CD4-positive, alpha-beta T cell treated with Interleukin-6 at 100 ng/mL for 8 hours (primary cell): ENCODE results near the gene EFCAB9.
A peak's percentile ranks its signal among the peaks of the same experiment; 100 is the strongest.

Source experiments
- DNase-seq: peaks from one replicate; pipeline ENCODE4 v3.0.0-alpha.2; 2020; ENCODE audit warnings: mixed read lengths, low spot score

EFCAB9 gene

DNA sequence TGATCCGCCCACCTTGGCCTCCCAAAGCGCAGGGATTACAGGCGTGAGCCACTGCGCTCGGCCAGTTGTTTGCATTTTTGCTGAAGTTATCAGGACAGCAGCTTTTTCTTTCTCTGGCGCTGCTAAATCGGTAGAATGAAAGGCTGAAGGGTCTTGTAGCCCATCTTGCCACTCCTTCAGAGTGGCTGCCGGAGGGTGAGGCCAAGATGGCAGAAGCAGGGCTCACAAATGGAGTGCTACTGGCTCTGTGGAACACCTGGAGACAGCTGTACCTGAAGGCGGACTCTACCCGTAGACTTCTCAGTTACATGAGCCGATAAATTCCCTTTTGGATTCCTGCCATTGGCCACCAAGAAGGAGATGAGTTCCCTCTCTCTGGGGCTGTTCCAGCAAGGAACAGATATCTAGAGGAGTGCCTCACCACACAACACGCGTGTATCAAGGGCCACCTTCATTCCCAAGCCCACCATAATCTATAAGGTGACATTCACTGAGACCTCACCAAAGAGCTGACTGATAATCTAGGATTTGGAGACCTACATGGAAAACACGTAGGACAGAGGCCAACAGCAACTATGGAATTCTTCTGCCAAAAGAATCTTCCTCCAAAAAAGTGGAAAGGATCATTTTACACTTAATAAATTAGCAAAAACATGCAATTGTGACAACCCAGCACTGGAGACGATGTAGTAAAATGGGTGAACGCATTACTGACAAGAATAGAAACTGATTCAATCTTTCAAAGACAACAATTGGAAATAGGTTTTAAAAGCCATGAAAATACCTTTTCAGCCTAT, 27.7 kb upstream of the EFCAB9 start:
- DNase-seq: no peak

DNA sequence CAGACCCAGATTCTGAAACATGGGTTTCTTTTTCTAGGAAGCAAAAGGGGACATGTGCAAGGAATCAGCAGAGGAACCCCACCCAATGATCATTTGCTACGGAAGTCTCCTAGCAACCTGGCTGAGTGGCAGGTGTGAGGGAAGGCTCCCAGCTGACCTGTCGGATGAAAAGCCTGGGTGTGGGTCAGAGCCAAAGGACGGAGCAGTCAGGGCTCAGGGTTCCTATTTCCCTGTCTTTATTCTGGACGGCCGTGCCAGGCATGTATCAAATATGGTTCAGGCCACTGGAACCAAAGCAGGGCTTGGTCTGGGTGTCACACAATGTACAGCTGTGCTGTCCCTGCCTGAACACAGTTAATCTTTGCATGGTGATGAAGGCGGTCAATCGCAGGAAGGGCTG, 26.1 kb upstream of the EFCAB9 start:
- no peak for DNase-seq

DNA sequence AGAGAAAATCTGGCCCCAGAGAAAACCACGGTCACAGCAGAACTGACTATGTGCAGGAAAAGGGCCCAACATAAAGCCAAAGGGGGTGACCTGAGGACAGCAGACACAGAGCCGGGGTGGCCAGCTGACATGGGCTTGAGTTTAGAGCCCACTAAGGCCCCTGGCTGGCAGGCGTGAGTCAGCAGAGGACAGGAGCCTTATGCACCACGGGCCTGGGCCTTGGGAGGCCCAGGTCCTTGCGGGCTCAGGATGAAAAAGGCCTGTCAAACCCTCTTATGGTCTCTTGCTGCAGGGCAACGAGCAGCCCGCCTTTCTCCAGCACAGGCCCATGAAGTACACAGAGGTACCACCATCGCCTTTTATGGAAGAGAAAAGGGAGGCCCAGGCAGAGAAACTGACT, 25.7 kb upstream of the EFCAB9 start:
- DNase-seq: no peak

DNA sequence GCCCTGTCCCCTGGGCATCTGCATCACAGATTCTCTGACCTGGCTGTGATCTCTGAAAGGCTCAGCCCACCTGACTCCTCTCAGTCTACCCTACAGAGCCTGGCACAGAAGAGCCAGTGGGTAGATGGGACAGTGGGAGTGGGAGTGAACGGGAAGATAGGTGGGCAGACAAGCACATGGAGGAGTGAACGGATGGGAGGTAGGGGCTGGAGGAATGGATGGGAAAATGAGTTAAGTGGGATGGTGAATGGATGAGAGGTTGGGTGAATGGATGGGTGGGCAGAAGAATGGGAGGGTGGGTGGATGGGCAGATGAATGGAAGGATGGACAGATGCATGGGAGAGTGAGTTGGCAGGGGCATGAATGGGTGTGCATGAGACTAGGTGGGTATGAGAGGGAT, 24.8 kb upstream of the EFCAB9 start:
- no peak for DNase-seq

DNA sequence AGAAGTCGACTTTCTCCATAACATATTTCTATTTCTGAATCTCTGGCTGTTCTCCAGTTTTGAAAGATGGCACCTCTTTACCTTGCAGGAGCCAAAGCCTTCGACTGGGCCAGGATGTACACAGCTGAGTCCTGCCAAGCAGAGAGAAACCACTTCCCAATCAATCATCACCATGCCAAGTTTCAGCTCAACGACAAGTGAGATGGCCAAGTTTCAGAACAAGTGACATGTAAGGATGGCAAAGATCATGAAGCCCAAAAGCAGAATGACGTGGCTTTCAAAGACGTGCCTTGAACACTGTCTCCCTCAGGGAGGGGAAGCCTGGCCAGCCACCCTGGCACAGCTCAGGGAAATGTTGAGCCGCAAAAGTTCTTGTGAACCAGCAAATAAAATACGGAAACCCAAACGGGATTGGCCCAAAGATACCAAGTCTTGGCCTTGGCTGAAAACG, 23.7 kb upstream of the EFCAB9 start:
- DNase-seq: no peak

GRCh38 chr5:172171118-172171517, 22.9 kb upstream of the EFCAB9 start:
- no peak for DNase-seq

GRCh38 chr5:172172912-172173563, 20.9 kb upstream of the EFCAB9 start:
- DNase-seq: no peak

DNA sequence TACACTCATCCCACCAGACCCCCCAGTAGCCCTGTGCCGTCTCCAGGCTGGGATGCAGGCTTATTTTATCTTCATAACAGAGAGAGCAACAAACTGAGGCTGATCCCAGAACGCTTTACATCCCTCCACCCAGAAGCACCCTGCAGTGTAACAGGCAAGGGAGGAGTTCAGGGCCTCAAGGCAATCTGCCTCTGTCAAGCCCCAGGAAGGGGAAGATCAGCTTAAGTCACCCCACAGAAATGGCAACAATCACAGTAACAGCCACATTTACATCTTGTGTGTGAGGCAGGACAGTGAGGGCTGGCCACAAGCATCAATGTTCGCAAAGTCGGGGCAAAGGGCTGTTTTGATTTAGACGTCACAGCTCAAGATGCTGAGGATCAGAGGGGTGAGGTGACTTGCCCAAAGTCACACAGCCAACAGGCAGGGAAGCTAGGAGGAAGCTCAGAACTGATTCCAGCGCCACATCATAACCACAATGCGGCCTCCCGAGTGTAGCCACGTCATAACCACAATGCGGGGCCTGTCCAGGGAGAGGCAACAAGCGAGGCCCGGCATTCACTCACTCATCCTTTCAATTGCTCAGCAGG, 20.3 kb upstream of the EFCAB9 start:
- peak; percentile 55 for DNase-seq

DNA sequence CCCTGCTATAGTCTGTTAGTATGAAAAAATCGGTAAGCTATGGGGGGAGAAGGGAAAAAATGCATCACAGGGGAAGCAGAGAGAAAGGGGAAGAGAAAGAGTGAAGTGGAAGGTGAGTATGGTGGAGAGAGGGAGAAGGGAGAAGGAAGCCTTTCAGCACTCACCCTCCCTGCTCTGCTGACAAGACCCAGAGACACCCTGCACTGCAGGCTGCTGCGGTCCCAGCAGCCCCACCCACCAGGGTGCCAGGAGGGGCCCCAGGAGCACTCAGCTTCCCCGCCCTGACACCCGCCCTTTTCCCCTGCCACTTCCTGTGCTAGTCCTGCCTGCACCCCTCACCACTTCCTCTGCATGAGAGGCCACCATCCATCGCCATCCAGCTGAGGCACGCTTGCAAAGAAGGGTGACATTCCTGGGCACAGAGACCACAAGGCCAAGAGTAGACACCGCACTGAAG, 18.7 kb upstream of the EFCAB9 start:
- peak; percentile 95 for DNase-seq

GRCh38 chr5:172177176-172177575, 16.8 kb upstream of the EFCAB9 start:
- no peak for DNase-seq

DNA sequence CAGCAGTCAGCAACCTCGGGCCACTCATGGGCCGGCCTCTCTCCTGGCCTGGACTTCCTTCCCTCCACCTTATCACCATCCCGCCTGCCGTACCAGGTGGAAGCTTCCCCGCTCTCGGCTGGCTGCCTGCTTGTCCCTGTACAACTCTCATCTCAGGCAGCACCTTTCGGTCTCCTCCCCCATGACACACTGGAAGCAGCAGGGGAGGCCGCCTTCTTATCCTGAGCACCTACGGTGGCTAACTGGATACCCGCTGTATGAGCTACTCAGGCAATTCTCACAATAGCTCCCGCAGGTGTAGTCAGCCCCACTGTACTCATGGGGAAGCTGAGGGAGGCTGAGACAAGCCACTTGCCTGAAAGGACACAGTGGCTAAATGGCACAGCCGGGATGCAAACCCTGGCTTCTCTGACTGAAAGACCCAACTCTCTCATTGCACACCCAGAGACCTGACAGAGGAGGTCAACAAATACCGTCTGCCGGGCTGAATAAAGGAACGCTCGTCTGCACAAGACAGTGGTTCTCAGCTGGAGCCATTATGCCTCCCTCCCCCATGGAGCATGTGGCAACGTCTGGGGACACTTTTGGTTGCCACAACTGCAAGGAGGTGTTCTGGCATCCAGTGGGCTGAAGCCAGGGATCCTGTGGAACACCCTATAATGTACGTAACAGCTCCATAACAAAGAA, 15.5 kb upstream of the EFCAB9 start:
- peak; percentile 37 for DNase-seq

DNA sequence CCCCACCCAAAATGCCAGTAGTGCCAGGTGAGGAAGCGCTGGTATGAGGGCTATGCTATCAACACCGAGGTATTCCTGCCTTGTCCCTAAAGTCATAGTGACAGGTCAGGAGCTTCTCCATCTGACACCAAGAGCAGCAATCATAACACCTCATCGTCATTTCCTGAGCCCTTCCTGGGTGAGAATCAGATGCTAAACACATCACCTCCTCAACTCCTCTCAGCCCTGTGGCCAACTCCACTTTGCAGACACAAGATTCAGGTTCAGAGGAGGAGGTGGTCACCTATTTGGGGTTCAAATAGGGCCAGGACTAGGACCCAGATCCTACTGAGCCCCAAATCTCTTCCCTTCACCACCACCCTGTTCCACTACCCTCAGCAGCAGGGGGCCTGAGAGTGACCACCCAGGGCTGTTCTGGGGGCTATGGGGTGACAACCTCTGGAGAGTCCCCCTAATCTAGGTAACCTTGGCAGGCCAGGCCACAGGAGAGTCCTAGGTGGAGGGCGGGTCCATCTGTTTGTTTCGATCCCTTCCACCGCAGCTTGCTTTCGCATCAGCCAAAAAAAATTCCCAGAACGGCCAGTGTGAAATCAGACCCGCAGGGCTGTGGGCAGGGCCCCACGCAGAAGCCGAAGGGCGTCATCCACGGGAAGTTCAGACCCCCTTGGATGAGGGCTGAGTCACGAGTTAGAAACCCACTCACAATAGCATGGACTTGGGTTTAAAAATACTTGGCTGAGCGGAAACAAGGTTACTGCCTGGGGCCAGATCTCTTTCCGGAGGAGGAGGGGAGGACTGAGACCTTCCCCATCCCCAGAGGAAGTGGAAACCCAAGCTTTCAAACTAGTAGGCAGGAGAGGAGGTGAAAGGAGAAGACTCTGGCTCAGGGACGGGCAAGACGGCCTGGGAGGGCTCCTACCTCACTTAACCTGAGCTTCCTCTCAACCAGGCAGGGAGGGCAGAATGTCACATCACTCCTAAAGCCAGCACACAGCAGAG, 14.7 kb upstream of the EFCAB9 start:
- peak; percentile 68 for DNase-seq

- DNase-seq: peak; percentile 52
Observed at GRCh38 chr5:172180936-172181335, 13.0 kb upstream of the EFCAB9 start.

DNA sequence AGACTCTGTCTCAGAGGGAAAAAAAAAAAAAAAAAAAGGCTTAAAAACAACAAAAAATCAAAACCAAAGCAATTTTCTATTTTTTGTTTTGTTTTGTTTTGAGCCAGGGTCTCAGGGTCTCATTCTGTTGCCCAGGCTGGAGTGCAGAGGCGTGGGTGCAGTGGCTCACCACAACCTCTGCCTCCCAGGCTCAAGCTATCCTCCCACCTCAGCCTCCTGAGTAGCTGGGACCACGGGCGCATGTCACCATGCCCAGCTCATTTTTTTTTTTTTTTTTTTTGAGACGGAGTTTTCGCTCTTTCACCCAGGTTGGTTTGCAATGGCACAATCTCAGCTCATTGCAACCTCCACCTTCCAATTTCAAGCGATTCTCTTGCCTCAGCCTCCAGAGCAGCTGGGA, 11.7 kb upstream of the EFCAB9 start:
- DNase-seq: no peak

- no peak for DNase-seq
Observed at GRCh38 chr5:172183881-172184280, 10.1 kb upstream of the EFCAB9 start.

DNA sequence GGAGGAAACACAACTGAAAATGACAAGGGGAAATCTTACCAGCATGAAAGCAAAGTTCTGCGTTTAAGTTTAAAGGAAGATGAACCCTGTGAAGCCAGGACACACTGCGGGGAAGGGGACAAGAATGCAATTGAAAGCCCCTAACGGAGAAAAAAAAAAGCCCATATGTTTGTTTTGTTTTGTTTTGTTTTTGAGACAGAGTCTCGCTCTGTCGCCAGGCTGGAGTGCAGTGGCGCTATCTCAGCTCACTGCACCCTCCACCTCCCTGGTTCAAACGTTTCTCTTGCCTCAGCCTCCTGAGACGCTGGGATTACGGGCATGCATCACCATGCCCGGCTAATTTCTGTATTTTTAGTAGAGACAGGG, 8.9 kb upstream of the EFCAB9 start:
- DNase-seq: no peak

- no peak for DNase-seq
Observed at GRCh38 chr5:172186114-172186695, 7.8 kb upstream of the EFCAB9 start.

DNA sequence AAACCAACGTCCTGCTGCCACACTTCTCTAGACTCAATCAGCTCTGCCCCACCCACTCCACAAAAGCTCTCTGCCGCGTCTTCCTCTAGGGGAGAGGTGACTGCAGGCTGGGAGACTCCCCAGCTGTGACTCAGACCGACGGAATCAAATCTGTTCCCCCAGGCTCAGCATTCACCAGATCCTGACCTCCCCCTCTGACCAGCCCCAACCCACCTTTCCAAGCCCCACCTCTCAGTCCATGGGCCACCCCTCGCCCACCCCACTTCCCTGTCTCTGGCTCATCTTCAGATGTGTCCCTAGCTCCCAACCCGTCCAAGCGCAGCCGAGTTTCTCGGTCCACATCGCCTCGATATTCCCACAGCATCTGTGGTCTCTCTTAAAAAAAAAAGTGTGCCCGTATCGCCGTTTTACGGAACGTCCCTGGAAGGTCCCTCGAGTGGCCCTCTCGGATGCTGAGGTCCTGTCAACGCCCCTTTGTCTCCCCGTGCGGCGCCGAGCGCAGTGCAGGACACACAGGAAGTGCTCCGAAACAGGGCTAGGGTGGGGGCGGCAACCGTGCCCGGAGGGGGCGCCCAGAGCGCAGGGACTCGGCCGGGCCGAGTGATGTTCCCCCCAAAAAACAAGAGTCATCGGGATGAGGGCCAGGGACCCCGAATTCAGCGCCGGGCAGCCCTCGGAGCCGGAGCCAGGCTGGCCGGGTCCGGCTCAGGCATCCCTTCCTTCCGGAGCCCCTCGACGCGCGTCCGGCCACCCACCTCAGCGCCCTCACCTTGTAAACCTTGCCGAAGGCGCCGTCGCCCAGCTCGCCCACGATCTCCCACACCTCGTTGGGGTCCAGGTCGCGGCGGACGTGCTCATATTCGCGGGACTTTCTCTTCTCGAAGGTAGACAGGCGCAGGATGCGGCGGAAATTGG, 6.6 kb upstream of the EFCAB9 start:
- DNase-seq: peak; percentile 66

DNA sequence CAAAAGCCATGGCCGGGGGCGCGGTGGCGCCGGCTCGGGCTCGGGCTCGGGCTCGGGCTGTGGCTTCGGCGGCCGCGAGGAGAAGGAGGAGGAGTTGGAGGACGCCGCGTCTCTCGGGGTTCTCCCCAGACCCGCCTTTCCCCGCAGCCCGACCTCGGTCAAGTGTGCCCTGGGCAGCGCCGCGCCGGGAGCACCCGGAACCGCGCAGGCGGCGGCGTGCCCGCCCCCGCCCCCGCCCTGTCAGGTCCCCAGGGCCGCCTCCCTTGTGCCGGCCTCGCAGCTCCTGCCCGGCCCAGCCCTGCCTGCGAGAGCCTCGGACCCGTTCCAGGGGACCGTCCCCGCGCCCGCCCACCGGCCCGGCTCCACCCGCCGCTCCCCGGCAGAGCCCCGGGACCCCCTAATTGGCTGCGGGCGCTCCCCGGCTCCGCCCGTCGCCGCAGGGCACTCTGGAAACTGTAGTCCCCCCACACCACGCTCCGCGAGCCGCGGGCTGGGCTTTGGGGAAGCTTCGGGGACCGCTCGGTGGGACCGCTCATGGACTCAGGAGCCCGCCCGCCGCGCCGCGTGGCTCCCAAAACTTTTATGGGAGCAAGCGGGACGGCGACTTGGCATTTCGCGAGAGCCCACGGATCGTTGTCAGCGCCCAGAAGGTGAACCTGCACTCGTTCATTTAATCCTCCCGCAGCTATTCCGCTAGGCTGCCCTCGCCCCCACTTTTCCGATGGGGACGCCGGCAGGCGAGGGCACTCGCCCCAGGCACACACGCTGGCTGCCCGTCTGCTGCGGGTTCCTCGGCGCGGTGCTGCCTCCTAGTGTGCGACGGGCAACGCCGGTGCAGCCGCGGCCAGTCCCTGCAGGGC, 5.7 kb upstream of the EFCAB9 start, which contains the start of gene STK10:
STK10 (minus strand) TSS at position 192 of the 860 bp plus-strand sequence; CDS start at position 10, 182 bp downstream.
- DNase-seq: peak; percentile 90
